A549 (cell line): ENCODE data around the gene C3orf20. TPM values are rescaled to one million over a fixed set of nuclear protein-coding genes. Genes with fewer than 3 reads are reported as not detected.

Experiments
- ATAC-seq, 2 experiments: fragments of 200-7000 bp in 1 of 2; fragments of >200 bp in 1 of 2; cut with Nextera tagmentation in 1 of 2; cut with Tn5 transposase in 1 of 2; 3 replicates each; pipeline versions ENCODE4 v1.8.0 to v1.9.1; 2018 to 2020; ENCODE audit warnings: mild to moderate bottlenecking in 1 of 2, moderate library complexity in 1 of 2
- CTCF ChIA-PET: fragments of 300-600 bp; sonication (Branson Sonifier 250); formaldehyde crosslinking; extraction: SDS; loops from one replicate; lab custom pipeline; 2021; ENCODE audit warnings: antibody characterized with exemption, inconsistent platforms; lab: Yijun Ruan, JAX
- POLR2A ChIA-PET: fragments of 350-600 bp; formaldehyde crosslinking; extraction: SDS; loops from one replicate; lab custom pipeline; 2021; ENCODE audit warnings: antibody characterized with exemption, inconsistent platforms; lab: Yijun Ruan, JAX
- DNase-seq, 2 experiments: peaks; one replicate each; pipeline versions ENCODE4 v3.0.0 to v3.0.0-alpha.2; 2011 to 2016; ENCODE audit warnings: low read depth in 1 of 2, low spot score in 1 of 2
- FAIRE-seq: peaks from 2 replicates; lab custom pipeline; 2011; peaks lifted over from hg19 to GRCh38; lab: Jason Lieb, UNC
- H3K27ac ChIP-seq, 2 experiments: fragments of >200 bp; sonication (Bioruptor Twin); formaldehyde crosslinking; 3 replicates each; pipeline ENCODE4 v1.5.1; 2016 to 2017
- H3K4me1 ChIP-seq: fragments of >200 bp; sonication (Bioruptor Twin); formaldehyde crosslinking; 3 replicates; pipeline ENCODE4 v1.6.1; 2016
- H3K4me2 ChIP-seq: fragments of >200 bp; sonication (Bioruptor Twin); formaldehyde crosslinking; 3 replicates; pipeline ENCODE4 v1.6.1; 2016
- H3K4me3 ChIP-seq: fragments of >200 bp; sonication (Bioruptor Twin); formaldehyde crosslinking; 3 replicates; pipeline ENCODE4 v1.5.1; 2016
- H3K9me3 ChIP-seq: fragments of >200 bp; sonication (Bioruptor Twin); formaldehyde crosslinking; 3 replicates; pipeline ENCODE4 v1.6.1; 2016
- CEBPB ChIP-seq, 2 experiments: fragments of >200 bp in 1 of 2; sonication (Bioruptor Twin) in 1 of 2; formaldehyde crosslinking in 1 of 2; IDR thresholded peaks; 2 replicates each; pipeline ENCODE4 v1.6.1; 2012 to 2016
- CHD4 ChIP-seq: fragments of 200-600 bp; sonication (generic); IDR thresholded peaks from 2 replicates; pipeline ENCODE4 v1.6.1; 2016; ENCODE audit warnings: antibody characterized with exemption, mild to moderate bottlenecking, borderline replicate concordance
- E2F6 ChIP-seq: IDR thresholded peaks from 2 replicates; pipeline ENCODE4 v1.6.1; 2012; ENCODE audit warnings: low read depth, borderline replicate concordance
- EHF ChIP-seq: fragments of 250-450 bp; sonication (Bioruptor Pico); IDR thresholded peaks from 2 replicates; pipeline ENCODE4 v1.5.0; 2020; ENCODE audit warnings: mild to moderate bottlenecking
- EHMT2 ChIP-seq: fragments of 200-600 bp; sonication (generic); IDR thresholded peaks from 2 replicates; pipeline ENCODE4 v1.6.1; 2016; ENCODE audit warnings: antibody characterized with exemption, low read depth, mild to moderate bottlenecking, moderate library complexity
- FOSB ChIP-seq: fragments of 250-450 bp; sonication (Bioruptor Pico); IDR thresholded peaks from 2 replicates; pipeline ENCODE4 v1.5.0; 2020; ENCODE audit warnings: mild to moderate bottlenecking, moderate library complexity
- FOXS1 ChIP-seq: fragments of 250-450 bp; sonication (Bioruptor Pico); IDR thresholded peaks from 2 replicates; pipeline ENCODE4 v1.5.0; 2020; ENCODE audit warnings: mild to moderate bottlenecking, moderate library complexity
- GATA3 ChIP-seq: IDR thresholded peaks from 2 replicates; pipeline ENCODE4 v1.6.1; 2012; ENCODE audit warnings: borderline replicate concordance
- HES2 ChIP-seq: fragments of >200 bp; sonication (Bioruptor Twin); formaldehyde crosslinking; IDR thresholded peaks from 2 replicates; pipeline ENCODE4 v1.6.1; 2016
- HEYL ChIP-seq: fragments of 250-450 bp; sonication (Bioruptor Pico); IDR thresholded peaks from 2 replicates; pipeline ENCODE4 v1.8.0; 2021; ENCODE audit warnings: mild to moderate bottlenecking, moderate library complexity
- HOXA7 ChIP-seq: fragments of 250-450 bp; sonication (Bioruptor Pico); IDR thresholded peaks from 2 replicates; pipeline ENCODE4 v1.5.0; 2020; ENCODE audit warnings: mild to moderate bottlenecking, moderate library complexity
- JUNB ChIP-seq: fragments of >200 bp; sonication (Bioruptor Twin); formaldehyde crosslinking; IDR thresholded peaks from 2 replicates; pipeline ENCODE4 v1.6.1; 2016
- KDM1A ChIP-seq: fragments of 200-600 bp; sonication (generic); IDR thresholded peaks from 2 replicates; pipeline ENCODE4 v1.6.1; 2016; ENCODE audit warnings: low read depth, mild to moderate bottlenecking
- MYC ChIP-seq: IDR thresholded peaks from 2 replicates; pipeline ENCODE4 v1.6.1; 2012; ENCODE audit warnings: mild to moderate bottlenecking, inconsistent platforms, low read length, improper control_type of control experiment, borderline replicate concordance
- NPAS2 ChIP-seq: fragments of 250-450 bp; sonication (Bioruptor Pico); IDR thresholded peaks from 2 replicates; pipeline ENCODE4 v1.8.0; 2022; ENCODE audit warnings: mild to moderate bottlenecking, moderate library complexity, borderline replicate concordance
- PBX3 ChIP-seq: IDR thresholded peaks from 2 replicates; pipeline ENCODE4 v1.6.1; 2012
- PHF8 ChIP-seq: fragments of 200-600 bp; sonication (generic); IDR thresholded peaks from 2 replicates; pipeline ENCODE4 v1.6.1; 2016; ENCODE audit warnings: low read depth, mild to moderate bottlenecking, antibody characterized with exemption, moderate library complexity, borderline replicate concordance
- RARB ChIP-seq: fragments of 250-450 bp; sonication (Bioruptor Pico); IDR thresholded peaks from 2 replicates; pipeline ENCODE4 v1.8.0; 2021; ENCODE audit warnings: mild to moderate bottlenecking, moderate library complexity
- RNF2 ChIP-seq: fragments of 200-600 bp; sonication (generic); IDR thresholded peaks from 2 replicates; pipeline ENCODE4 v1.6.1; 2016; ENCODE audit warnings: low read depth, mild to moderate bottlenecking, antibody characterized with exemption, moderate library complexity, borderline replicate concordance
- ZFP36 ChIP-seq: fragments of 450-650 bp; IDR thresholded peaks from 2 replicates; pipeline ENCODE4 v1.6.1; 2014; ENCODE audit warnings: borderline replicate concordance; ENCODE audit not compliant: partially characterized antibody
- WGBS: methylation state at CpG from one replicate; pipeline ENCODE4 v1.1.6; 2017; ENCODE audit errors: missing lambda C conversion rate; 5-methylcytosine and 5-hydroxymethylcytosine counted together
- polyA plus RNA-seq, 4 experiments: library from polyadenylated mRNA; depleted of rRNA in 3 of 4; stranded (reverse); fragments of >200 nt; fragmentation: RNase III in 1 of 4; extraction: RNeasy Plus Mini Kit Qiagen cat#74134 plus additional on column Dnase treatment in 1 of 4; gene quantifications; 2 replicates in 3 of 4; 3 replicates in 1 of 4; pipeline ENCODE4 v1.2.3, GENCODE V29; 2011 to 2017
- TF ChIP-seq, protein P1 (sequence below): fragments of 150-350 bp; IDR thresholded peaks from 2 replicates; pipeline ENCODE4 v1.6.1; 2014; ENCODE audit warnings: low read depth, mild to moderate bottlenecking, low read length

C3orf20 gene
- polyA plus RNA-seq, 2 of the 4 experiments (the other 2 are of a cell fraction) = 0.05 TPM; not detected in 1

DNA sequence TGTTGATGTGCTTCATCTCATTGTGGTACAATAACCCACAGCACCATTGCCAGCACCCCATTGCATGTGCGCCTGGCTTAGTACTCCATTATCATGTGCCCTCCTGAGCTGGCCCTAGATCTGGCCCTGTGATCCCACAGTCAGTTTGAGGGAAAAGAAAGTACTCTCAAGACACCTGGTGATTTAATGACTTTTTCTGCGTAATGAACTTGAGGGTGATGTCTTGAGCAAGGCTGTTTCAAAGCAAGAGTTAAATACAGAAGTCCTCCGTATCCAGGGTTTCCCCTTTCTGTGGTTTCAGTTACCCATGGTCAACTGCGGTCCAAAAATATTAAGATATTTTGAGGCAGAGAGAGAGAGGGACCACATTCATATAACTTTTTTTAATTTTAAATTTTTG is 16.3 kb downstream of the C3orf20 start:
- Histone ChIP-seq H3K27ac (no peak overlapping the region), H3K4me1 (no peaks in the 10 kb centered on the region), H3K4me3 (no peak overlapping the region), H3K4me2 (no peak overlapping the region), H3K9me3 (peaks cover 7% of the 10 kb centered on the region)
- ChIA-PET CTCF (interaction anchor here (0.8 to 1.7 kb wide), 3 partner anchors 34 to 230 kb away, joined by 3 to 4 read pairs (median 3); no protein-coding TSS in a partner anchor), POLR2A (no interaction called here)
- WGBS = 76% methylated on average over 4 of the region's 4 CpGs
- DNase-seq (no peak), ATAC-seq (no peak), FAIRE-seq (no peak)
- no peak for TF ChIP-seq HEYL (CRISPR knock-in tag)
- no peak for TF ChIP-seq KDM1A
- TF ChIP-seq HOXA7 (CRISPR knock-in tag) = no peak
- no peak for TF ChIP-seq NPAS2 (CRISPR knock-in tag)
- no peak for TF ChIP-seq PHF8

DNA sequence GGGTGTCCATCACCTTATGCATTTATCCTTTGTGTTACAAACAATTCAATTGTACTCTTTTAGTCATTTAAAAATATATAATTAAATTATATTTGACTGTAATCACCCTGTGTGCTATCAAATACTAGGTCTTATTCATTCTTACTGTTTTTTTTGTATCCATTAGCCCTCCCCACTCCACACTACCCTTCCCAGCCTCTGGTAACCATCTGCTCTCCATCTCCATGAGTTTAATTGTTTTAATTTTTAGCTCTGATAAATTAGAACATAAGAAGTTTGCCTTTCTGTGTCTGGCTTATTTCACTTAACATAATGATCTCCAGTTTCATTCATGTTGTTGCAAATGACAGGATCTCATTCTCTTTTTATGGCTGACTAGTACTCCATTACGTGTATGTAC is 16.8 kb downstream of the C3orf20 start:
- Histone ChIP-seq H3K9me3 (peaks cover 7% of the 10 kb centered on the region), H3K4me3 (no peak overlapping the region), H3K4me2 (no peak overlapping the region), H3K4me1 (no peaks in the 10 kb centered on the region), H3K27ac (no peak overlapping the region)
- TF ChIP-seq FOSB (no peak), HES2 (no peak), GATA3 (no peak)
- peak; percentile 46 for FAIRE-seq
- ChIA-PET CTCF (interaction anchor here (1.7 kb wide), 1 partner anchor 229 kb away, joined by 4 read pairs; no protein-coding TSS in a partner anchor), POLR2A (no interaction called here)
- no peak for ATAC-seq
- no peak for DNase-seq
- WGBS = 26% methylated on average over 1 of the region's 1 CpG

DNA sequence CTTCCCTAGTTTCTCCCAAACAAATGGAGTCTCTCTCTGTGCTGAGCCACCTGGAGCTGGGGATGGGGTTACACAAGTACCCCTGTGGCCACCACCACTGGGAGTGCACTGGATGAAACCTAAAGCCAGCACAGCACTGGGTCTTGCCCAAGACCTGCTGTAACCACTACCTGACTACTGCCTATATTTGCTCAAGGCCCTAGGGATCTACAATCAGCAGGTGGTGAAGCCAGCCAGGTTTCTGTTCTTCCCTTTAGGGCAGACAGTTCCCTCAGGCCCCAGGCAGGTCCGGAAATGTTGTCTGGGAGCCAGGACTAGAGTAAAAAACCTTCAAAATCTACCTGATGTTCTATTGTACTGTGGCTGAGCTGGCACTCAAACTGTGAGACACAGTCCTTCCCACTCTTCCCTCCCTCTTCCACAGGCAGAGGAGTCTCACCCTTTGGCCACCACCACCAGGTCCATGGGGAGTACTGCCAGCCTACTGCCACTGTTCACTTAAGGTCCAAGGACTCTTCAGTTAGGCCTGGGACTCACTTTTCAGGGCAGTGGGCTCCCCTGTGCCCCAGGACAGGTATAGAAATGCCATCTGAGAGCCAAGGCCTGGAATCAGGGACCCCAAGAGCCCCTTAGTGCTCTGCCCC is 23.8 kb downstream of the C3orf20 start:
- no peak overlapping the region for H3K4me2 ChIP-seq
- ATAC-seq = no peak
- H3K4me1 ChIP-seq = no peaks in the 10 kb centered on the region
- WGBS = 85% methylated on average over 1 of the region's 1 CpG
- TF ChIP-seq JUNB (no peak), ZFP36 (no peak), PBX3 (no peak), FOXS1 (CRISPR knock-in tag) (no peak), FOSB (no peak), RARB (no peak), RNF2 (no peak), MYC (no peak), EHMT2 (no peak), HOXA7 (CRISPR knock-in tag) (no peak), E2F6 (no peak), EHF (no peak), CEBPB (IDR thresholded peaks at IDR 0.05) (no peak), CHD4 (no peak)
- TF ChIP-seq, protein P1, sequence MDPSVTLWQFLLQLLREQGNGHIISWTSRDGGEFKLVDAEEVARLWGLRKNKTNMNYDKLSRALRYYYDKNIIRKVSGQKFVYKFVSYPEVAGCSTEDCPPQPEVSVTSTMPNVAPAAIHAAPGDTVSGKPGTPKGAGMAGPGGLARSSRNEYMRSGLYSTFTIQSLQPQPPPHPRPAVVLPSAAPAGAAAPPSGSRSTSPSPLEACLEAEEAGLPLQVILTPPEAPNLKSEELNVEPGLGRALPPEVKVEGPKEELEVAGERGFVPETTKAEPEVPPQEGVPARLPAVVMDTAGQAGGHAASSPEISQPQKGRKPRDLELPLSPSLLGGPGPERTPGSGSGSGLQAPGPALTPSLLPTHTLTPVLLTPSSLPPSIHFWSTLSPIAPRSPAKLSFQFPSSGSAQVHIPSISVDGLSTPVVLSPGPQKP = no peak
- no peak overlapping the region for H3K4me3 ChIP-seq
- no peak for FAIRE-seq
- DNase-seq = no peak
- no peaks in the 10 kb centered on the region for H3K9me3 ChIP-seq
- CTCF ChIA-PET = no interaction called here
- POLR2A ChIA-PET = no interaction called here
- no peak overlapping the region for H3K27ac ChIP-seq
